GM19240 (cell line): ENCODE data around the gene NUAK2.

ENCODE experiments used
- DNase-seq: peaks from one replicate; pipeline ENCODE4 v3.0.0; 2011; ENCODE audit warnings: low spot score; ENCODE audit not compliant: insufficient read length

Gene NUAK2

GRCh38 chr1:205258719-205259118 lies 62.8 kb downstream of the NUAK2 start:
- DNase-seq = no peak

GRCh38 chr1:205258261-205258691 lies 63.3 kb downstream of the NUAK2 start:
- DNase-seq = no peak

- no peak for DNase-seq
Observed at GRCh38 chr1:205257735-205258134, 63.8 kb downstream of the NUAK2 start.

- no peak for DNase-seq
Observed at GRCh38 chr1:205256951-205257625, 64.5 kb downstream of the NUAK2 start.

- DNase-seq = peak; percentile 75
Observed at GRCh38 chr1:205255941-205256780, 65.4 kb downstream of the NUAK2 start.
